Activated CD4-positive, alpha-beta T cell treated with anti-CD3 and anti-CD28 coated beads for 48 hours (primary cell): ENCODE results near the gene FARSA.
"Not testable (repeated sequence)": the region's sequence is repeated elsewhere in the genome, so short reads cannot be mapped to it uniquely, and the experiment has no call there.

Experiments used
- DNase-seq: peaks from one replicate; pipeline ENCODE4 v3.0.0-alpha.2; 2020

Gene FARSA

DNA sequence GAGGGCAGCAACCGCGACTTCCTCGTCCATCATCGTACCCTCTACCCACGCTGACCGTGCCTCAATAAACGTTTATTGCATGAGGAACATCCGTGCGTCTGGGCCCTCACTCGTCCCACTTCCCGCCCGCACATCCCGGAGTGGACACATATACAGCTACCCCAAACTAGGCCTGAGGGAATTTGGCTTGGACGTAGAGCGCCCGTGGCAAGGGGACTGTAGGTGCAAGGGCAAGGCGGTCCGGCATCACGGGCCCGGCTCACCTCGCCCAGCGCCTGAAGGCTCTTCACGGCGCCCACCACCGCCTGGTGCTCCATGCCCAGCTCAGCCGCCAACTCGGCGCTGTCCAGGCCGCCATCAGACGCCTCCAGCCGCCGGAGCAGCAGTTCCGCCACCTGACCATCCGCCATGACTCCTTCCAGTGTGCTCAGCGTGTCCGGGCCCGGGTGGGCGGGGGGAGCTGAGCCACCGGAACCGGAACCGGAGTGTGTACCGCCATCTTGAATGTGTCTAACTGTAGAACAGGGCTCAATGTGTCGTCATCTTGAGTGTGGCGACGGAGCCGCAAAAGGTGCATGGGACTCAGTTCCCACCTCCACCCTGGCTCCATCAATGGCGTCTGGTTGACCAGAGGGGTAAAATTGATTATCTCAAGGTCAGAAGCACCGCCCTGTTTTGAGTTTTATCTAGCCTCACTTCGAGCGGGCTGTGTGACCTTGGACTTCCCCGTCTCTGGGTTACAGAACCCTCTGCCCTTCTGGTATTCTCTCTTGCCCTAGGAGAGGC, at the start of gene FARSA:
Gene FARSA (minus strand): TSS at position 425 of the 786 bp plus-strand sequence. CDS start 15 bp downstream, at position 410.
- peak; percentile 92 for DNase-seq

GRCh38 chr19:12983091-12983490, 49.6 kb upstream of the FARSA start:
- DNase-seq, result no peak

DNA sequence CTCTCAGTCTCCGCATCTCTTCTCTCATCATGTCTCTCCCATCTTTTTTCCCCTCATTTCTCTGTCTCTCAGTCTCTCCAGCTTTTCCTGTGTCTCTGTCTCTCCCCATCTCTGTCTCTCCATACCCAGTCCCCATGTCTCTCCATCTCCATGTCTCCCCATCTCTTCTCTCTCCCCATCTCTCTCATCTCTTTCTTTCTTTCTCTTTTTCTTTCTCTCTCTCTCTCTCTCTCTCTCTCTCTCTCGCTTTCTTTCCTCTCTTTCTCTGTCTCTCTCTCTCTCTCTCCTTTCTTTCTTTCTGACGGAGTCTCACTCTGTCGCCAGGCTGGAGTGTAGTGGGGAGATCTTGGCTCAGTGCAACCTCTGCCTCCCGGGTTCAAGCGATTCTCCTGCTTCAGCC, 49.1 kb upstream of the FARSA start:
- no peak for DNase-seq

DNA sequence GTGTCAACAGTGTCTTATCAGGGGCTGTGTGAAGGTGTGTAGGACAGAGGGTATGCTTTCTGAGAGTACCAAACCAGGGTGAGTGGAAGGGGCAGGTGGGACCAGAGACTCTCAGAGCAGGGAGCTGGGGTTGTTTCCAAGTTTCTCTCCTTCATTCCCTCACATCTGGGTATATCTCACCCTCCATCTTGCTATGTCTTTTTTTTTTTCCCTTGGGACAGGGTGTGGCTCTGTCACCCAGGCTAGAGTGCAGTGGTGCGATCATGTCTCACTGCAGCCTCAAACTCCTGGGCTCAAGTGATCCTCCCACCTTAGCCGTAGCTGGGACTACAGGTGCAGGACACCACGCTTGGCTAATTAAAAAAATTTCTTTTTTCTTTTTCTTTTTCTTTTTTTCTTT, 46.5 kb upstream of the FARSA start:
- no peak for DNase-seq

- DNase-seq, result not testable (repeated sequence)
These were observed 42.6 kb upstream of the FARSA start for GRCh38 chr19:12976109-12976508.

GRCh38 chr19:12975221-12975741, 41.8 kb upstream of the FARSA start:
- DNase-seq, result no peak

GRCh38 chr19:12974301-12975220, 41.0 kb upstream of the FARSA start:
- no peak for DNase-seq

DNA sequence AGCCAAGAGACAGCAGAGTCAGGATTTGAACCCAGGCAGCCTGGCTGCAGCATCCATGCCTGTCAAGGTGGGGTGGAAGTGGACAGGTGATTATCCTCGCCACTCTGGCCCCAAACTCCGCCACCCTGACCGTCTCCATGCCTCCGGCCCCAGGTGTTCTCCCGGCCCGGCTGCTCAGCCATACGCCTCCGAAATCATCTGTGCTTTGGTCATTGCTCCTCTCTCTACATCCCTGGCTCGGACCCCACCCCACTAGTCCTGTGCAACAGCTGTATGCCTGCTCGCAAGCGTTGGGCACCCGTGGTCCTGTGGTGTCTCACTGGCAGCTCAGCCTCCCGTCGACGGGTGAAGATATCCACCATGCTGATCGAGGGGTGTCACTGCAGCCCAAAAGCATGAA, 39.7 kb upstream of the FARSA start:
- DNase-seq, result no peak

DNA sequence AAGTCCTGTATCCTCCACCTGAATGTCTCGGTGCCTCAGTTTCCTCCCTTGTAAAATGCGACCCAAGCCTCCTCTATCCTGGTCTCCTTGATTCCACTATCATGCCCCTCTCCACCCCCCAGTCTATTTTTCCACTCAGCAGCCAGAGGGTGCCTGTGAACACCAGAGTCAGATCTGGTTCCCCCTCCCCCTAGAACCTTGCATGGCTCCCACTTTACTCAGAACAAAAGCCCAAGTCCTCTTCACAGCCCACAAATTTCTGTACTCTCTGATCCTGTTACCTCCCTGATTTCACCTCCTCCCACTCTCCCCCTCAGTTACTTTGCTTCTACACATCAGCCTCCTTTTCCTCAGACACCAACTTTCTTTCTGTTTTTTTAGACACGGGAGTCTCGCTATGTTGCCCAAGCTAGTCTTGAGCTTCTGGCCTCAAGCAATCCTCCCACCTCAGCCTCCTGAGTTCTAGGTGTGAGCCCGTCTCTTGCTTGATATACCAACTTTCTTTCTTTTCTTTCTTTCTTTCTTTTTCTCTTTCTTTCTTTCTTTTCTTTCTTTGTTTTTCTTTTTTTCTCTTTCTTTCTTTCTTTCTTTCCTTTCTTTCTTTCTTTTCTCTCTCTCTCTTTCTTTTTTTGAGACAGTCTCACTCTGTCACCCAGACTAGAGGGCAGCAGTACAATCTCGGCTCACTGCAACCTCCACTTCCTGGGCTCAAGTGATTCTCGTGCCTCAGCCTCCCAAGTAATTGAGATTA, 36.7 kb upstream of the FARSA start:
- no peak for DNase-seq

DNA sequence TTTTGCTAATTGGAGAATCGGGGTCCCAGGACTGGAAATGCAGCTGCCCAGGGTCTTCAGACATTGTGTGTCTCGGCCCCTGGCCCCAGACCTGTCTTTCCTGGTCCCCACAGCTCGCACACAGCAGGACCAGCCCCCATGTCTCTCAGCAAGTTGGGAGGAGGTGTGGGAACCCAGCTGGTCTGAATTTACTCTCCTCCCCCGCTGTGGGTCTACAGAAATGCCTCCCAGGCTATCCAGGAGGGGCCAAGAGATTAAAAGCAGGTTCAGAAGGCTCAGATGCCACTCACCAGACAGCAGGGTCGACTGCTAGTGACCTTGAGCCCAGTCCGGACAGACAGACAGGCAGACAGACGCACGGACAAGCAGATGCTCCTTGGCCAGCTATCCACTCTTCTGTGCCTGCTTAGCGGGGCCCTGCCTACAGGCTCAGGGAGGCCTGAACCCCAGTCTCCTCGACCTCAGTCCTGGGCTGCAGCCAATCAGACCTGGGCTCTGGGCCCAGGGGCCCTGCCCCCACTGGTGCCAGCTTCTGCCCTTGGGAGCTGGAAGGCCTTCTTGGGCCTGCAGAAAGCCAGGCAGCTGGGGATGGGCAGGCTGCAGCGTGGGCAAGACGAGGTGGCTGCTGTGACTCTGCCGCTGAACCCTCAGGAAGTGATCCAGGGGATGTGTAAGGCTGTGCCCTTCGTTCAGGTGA, 35.9 kb upstream of the FARSA start, which contains the start of gene DAND5:
Gene DAND5 (plus strand): TSS at position 285 of the 697 bp plus-strand sequence. CDS start 85 bp downstream, at position 370.
- no peak for DNase-seq

DNA sequence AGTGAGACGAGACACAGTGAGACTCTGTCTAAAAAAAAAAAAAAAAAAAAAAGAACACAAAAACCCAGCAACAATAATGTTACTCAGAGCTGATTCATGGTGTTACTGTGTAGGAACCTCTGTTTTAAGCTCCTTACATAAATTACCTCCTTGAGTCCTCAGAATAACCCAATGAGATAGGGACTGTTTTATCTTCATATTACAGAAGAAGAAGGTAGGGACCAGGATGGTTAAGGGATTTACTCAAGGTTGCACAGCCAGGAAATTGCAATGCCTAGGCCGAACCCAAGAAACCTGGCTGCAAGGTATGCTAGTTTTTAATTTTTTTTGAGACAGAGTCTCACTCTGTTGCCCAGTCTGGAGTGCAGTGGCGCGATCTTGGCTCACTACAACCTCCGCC, 34.4 kb upstream of the FARSA start:
- no peak for DNase-seq

- DNase-seq, result no peak
These were observed 32.3 kb upstream of the FARSA start for GRCh38 chr19:12965812-12966135.

DNA sequence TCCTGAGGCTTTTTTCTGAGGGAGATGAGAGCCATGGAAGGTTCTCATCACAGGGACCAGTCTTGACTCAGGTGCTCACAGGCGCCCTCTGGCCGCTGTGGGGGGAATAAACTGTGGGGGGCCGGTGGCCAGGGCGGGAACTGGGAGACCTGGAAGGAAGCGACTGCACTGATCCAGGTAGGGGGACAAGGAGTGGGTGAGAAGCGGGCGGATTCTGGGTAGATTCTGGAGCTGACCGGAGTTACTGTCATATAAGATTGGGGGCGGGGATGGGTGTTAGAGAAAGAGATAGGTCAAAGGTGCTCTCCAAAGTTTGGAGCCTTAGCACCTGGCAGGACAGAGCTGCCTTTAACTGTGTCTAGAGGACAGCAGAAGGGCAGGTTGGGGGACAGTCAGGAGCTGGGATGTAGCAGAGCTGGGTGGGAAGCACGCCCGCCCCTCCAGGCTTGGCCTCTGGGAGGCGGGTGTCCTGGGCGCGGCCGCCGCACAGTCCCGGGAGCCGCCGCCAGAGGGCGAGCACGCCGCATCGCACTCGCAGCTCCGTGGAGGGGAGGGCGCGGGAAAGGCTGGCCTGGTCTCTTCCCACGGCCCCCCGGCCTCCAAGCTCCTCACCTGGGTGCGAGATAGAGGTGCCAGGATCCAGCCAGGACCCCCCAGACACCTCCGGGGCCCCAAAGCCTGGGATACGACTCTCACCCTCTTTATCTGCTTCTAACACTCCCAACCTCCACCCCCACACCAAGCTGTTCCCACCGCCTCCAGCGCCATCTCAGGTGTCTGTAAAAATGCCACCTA, 31.7 kb upstream of the FARSA start:
- DNase-seq, result peak; percentile 91

- no peak for DNase-seq
These were observed 26.0 kb upstream of the FARSA start for GRCh38 chr19:12959481-12959880.

DNA sequence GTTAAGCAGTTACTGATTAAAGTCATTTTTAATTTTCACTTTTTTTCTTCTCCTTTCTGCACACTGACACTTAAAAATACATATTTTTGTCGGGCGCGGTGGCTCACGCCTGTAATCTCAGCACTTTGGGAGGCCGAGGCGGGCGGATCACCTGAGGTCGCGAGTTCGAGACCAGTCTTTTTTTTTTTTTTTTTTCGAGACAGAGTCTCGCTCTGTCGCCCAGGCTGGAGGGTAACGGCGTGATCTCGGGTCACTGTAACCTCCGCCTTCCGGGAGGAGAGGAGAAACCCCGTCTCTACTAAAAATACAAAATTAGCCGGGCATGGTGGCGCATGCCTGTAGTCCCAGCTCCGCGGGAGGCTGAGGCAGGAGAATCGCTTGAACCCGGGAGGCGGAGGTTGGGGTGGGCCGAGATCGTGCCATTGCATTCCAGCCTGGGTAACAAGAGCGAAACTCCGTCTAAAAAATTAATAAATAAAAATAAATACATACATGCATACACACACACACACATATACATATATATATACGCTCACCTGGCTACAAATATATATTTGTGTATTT, 24.0 kb upstream of the FARSA start:
- peak; percentile 48 for DNase-seq

GRCh38 chr19:12956446-12957388, 23.2 kb upstream of the FARSA start, which contains the start of gene GADD45GIP1:
TSS of gene GADD45GIP1 (minus strand) at chr19:12957223. CDS start at chr19:12957212, 11 bp downstream.
- peak; percentile 90 for DNase-seq

GRCh38 chr19:12955996-12956395, 22.5 kb upstream of the FARSA start:
- DNase-seq, result no peak

DNA sequence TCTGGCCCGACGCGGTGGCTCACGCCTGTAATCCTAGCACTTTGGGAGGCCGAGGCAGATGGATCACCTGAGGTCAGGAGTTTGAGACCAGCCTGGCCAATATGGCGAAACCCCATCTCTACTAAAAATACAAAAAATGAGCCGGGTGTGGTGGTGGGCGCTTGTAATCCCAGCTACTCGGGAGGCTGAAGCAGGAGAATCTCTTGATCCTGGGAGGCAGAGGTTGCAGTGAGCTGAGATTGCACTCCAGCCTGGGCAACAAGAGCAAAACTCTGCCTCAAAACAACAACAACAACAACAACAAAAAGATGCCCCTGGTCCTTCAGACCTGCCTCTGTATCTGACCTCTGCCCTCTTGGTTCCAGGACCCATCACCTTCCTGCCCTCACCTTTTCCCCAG, 22.1 kb upstream of the FARSA start:
- not testable (repeated sequence) for DNase-seq

- no peak for DNase-seq
These were observed 21.1 kb upstream of the FARSA start for GRCh38 chr19:12954612-12954962.
